ENCODE measurements around the gene FAM3C. TPM values are rescaled to one million over a fixed set of nuclear protein-coding genes. Genes with fewer than 3 reads are reported as not detected.
"Not testable (repeated sequence)": the region's sequence is repeated elsewhere in the genome, so short reads cannot be mapped to it uniquely, and the experiment has no call there.

FAM3C gene
- 100 to 1,000 TPM; 119 to 149 (median 139) TPM for polyA plus RNA-seq (ENCODE audit: insufficient read length in 4 of 4)

DNA sequence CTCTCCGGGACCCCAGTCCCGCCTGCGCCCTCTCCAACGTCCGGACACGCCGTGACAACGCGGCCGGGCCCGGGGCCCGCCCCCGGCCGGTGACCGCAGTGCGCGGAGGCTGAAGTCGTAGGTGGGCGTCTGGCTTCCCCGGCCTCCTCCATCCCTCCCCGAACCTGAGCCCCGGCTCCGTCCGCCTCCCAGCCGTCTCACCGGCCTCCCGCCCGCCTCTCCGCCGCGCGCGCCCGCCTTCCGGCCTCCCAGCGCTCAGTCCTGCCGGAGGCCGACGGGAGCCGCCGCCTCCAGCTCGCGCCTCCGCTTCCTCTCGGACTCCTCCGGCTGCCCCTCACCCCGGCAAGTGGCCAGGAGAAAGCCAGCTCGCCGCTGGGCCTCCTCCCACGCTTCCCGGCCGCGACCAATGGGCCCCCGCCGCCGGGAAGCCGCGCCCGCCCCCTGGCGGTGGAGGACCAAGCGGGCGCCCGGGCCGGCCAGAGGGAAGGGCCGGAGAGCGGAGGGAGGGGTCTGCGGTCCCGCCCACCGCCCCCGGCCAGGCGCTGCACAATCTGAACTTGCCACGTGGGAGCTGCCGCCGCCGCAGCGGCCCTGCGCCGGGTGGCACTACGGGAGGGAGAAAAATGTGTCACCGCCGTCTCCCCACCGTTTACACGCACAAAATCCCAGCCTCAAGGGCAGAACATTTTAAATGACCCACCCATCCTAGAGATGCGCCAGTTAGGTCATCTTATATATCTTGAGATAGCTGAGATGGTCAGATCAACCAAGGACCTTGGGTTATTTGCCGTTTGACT lies at the start of gene FAM3C:
TSS of gene FAM3C (minus strand) at position 348 of the 797 bp plus-strand sequence. CDS start 13,339 bp downstream, outside the sequence.
- DNase-seq (ENCODE audit: low read depth in 4 of 4, low spot score in 3 of 4): peak; percentile 85 to 87 (median 86)

- DNase-seq (ENCODE audit: low read depth in 4 of 4, low spot score in 3 of 4): no peak
Observed at GRCh38 chr7:121442845-121443244, 46.7 kb upstream of the FAM3C start.

DNA sequence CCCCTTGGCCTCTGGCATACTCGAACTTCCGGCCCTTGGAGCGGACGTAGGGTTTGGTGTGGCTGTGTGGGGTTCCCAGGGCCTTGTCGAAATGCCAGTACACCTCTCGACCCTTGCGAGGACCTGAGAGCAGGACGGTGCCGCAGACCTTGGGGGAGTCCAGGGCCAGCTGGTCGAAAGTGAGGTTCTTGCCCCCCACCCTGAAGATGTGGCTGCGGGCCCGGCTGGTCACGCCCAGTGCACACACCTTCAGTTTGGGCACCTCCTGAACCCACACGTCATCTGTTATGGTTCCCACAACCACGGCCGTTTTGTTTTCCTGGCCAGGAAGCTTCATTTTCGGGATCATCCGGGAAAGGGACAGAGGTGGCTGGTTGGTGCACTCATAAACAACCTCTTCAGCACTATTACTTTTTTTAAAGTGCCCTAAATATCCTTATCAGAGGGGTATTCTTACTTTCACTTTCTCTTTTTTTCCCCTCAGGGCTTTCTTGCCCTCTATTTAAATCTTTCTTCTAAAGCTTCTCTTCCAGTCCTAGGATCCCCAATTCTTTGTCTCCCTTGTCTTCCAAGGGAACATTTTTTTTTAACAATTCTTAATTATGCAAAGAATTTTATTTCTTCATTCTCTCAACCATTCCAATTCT lies 44.9 kb upstream of the FAM3C start:
- DNase-seq (ENCODE audit: low read depth in 4 of 4, low spot score in 3 of 4): no peak

- peak in 1 of 4 donors; percentile 15 for DNase-seq (ENCODE audit: low read depth in 4 of 4, low spot score in 3 of 4)
Observed at GRCh38 chr7:121438043-121438955, 42.2 kb upstream of the FAM3C start.

DNA sequence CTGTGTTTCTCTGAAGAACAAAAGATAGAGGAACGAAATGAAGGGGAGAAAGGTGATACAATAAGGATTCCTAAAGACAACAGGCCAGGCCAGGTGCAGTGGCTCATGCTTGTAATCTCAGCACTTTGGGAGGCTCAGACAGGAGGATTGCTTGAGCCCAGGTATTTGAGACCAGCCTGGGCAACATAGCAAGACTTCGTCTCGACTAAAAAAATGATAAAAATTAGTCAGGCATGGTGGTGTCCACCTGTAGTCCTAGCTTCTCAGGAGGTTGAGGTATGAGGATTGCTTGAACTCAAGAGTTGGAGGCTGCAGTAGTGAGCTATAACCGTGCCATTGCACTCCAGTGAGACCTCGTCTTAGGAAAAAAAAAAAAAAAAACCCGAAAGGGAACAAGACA lies 41.4 kb upstream of the FAM3C start:
- DNase-seq (ENCODE audit: low read depth in 4 of 4, low spot score in 3 of 4): no peak

DNA sequence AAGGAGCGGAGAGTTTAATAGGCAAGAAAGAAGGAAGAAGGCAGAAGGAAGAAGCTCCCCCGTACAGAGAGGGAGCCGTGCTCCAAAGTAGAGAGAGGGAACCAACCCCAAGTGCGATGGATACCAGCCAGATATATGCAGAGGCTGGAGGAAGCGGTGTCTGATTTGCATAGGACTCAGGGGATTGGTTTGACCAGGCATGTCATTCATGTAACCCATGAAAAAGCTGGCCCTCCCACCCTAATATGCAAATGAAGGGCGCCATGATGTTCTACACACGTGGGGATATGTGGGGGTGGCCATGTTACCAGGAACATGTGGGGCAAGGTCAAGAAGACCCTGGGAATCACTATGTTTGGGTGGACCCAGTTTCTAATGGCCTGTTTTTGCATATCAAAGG lies 40.6 kb upstream of the FAM3C start:
- no peak for DNase-seq (ENCODE audit: low read depth in 4 of 4, low spot score in 3 of 4)

GRCh38 chr7:121436136-121436535 lies 40.0 kb upstream of the FAM3C start:
- DNase-seq (ENCODE audit: low read depth in 4 of 4, low spot score in 3 of 4): no peak

DNA sequence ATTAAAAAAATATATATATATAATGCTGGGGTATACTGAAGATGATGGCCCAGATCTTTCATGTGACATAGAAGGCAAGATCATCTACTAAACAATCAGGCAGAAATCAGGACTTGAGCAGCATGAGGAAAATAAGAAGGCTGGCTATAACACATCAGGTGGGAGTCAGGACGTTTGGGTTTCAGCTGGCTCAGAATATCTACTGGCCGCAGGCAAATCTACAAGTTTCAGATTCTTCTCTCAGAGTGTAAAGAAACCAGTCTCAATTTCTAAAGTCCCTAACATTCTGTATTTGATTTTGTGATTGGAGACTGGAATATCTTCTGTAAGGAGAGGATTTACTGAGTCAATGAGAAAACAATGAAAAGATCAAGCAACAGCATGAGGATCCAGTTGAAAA lies 37.7 kb upstream of the FAM3C start:
- no peak for DNase-seq (ENCODE audit: low read depth in 4 of 4, low spot score in 3 of 4)

GRCh38 chr7:121432486-121432885 lies 36.4 kb upstream of the FAM3C start:
- not testable (repeated sequence) for DNase-seq (ENCODE audit: low read depth in 4 of 4, low spot score in 3 of 4)

- DNase-seq (ENCODE audit: low read depth in 4 of 4, low spot score in 3 of 4): no peak
Observed at GRCh38 chr7:121431996-121432395, 35.9 kb upstream of the FAM3C start.

GRCh38 chr7:121431389-121431995 lies 35.4 kb upstream of the FAM3C start:
- no peak for DNase-seq (ENCODE audit: low read depth in 4 of 4, low spot score in 3 of 4)

- no peak for DNase-seq (ENCODE audit: low read depth in 4 of 4, low spot score in 3 of 4)
Observed at GRCh38 chr7:121430558-121430957, 34.5 kb upstream of the FAM3C start.

DNA sequence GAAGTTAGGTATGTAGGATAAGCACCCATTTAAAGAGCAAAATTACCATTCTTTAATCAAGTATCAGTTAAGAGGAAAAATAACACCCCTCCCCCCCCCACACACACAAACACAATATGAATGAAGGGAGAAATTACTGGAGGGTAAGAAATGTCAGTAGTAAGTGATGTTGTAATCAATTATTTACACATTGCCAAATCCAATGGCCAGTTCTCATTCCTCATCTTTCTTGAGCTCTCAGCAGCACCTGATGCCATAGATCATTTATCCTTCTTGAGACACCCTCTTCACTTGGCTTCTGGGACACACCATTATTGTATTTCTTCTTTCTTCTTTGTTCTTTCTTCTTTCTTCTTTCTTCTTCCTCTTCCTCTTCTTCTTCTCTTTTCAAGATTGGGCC lies 33.7 kb upstream of the FAM3C start:
- DNase-seq (ENCODE audit: low read depth in 4 of 4, low spot score in 3 of 4): no peak

GRCh38 chr7:121428855-121429489 lies 32.9 kb upstream of the FAM3C start:
- DNase-seq (ENCODE audit: low read depth in 4 of 4, low spot score in 3 of 4): peak in 1 of 4 donors; percentile 29

GRCh38 chr7:121421743-121422142 lies 25.6 kb upstream of the FAM3C start:
- not testable (repeated sequence) for DNase-seq (ENCODE audit: low read depth in 4 of 4, low spot score in 3 of 4)

DNA sequence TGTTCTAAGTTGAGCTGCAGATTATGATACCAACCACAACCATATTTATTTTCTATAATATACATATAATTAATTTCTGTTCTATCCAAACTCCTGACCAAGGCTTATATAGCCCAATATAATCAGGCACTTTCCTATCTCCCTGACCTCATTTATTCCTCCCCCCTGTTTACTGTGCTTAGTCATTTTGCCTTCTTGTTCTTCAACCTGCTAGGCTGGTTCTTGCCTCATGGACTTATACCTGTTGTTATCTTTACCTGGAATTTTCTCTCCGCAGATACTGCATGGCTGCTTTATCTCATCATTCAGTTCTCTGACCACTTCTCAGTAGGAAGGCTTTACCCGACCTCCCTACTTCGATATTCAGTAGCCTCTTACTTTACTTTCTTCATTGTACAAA lies 24.9 kb upstream of the FAM3C start:
- DNase-seq (ENCODE audit: low read depth in 4 of 4, low spot score in 3 of 4): no peak

- DNase-seq (ENCODE audit: low read depth in 4 of 4, low spot score in 3 of 4): no peak
Observed at GRCh38 chr7:121419201-121420148, 23.4 kb upstream of the FAM3C start.

GRCh38 chr7:121416533-121416932 lies 20.4 kb upstream of the FAM3C start:
- no peak for DNase-seq (ENCODE audit: low read depth in 4 of 4, low spot score in 3 of 4)

GRCh38 chr7:121414436-121414835 lies 18.3 kb upstream of the FAM3C start:
- DNase-seq (ENCODE audit: low read depth in 4 of 4, low spot score in 3 of 4): no peak
